HT-29 (cell line): ENCODE results near the gene NPLOC4. TPM values are rescaled to one million over a fixed set of nuclear protein-coding genes. Genes with fewer than 3 reads are reported as not detected.
A peak's percentile ranks its signal among the peaks of the same experiment; 100 is the strongest.
"Not testable (repeated sequence)": the region's sequence is repeated elsewhere in the genome, so short reads cannot be mapped to it uniquely, and the experiment has no call there.

Experiments used
- DNase-seq: peaks from one replicate; pipeline ENCODE4 v3.0.0-alpha.2; 2015; ENCODE audit warnings: low spot score
- total RNA-seq: library from RNA; depleted of rRNA; stranded (reverse); fragments of >200 nt; shearing (Covaris generic); gene quantifications from 2 replicates; pipeline ENCODE4 v1.2.3, GENCODE V29; 2014

The NPLOC4 gene
- total RNA-seq, 1 experiment from 2014 or later: 94.2 TPM

DNA sequence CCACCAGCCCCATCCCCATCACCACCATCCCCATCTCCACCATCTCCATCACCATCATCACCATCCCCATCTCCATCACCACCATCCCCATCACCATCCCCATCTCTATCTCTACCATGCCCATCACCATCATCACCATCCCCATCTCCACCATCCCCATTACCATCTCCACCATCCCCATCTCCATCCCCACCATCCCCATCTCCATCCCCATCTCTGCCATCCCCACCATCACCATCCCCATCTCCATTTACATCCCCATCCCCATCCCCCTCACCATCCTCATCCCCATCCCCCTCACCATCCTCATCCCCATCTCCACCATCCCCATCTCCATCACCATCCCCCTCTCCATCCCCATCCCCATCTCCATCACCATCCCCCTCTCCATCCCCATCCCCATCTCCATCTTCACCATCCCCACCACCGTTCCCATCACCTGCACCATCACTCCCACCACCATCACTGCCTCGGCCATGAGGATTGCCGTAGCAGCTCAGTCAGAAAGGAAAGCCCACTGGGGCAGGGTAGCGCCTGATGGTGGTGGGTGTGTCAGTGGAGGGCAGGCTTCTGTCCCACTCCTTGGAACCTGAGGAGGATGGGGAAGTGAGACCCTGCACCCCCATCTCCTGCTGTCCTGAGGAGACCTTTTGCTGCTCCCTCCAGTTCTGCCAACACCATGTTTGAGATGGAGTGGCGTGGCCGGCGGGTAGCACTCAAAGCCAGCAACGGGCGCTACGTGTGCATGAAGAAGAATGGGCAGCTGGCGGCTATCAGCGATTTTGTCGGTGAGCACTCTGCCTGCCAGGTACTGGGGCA lies 101.2 kb downstream of the NPLOC4 start:
- no peak for DNase-seq

DNA sequence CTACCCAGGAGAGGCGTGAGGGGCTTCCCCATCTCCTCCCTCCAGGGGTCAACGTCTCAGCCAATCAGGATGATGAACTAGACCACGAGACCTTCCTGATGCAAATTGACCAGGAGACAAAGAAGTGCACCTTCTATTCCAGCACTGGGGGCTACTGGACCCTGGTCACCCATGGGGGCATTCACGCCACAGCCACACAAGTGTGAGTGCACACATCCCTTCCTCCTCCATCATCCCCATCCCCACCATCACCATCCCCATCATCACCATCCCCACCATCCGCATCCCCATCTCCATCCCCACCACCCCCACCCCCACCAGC lies 101.9 kb downstream of the NPLOC4 start:
- DNase-seq: no peak

DNA sequence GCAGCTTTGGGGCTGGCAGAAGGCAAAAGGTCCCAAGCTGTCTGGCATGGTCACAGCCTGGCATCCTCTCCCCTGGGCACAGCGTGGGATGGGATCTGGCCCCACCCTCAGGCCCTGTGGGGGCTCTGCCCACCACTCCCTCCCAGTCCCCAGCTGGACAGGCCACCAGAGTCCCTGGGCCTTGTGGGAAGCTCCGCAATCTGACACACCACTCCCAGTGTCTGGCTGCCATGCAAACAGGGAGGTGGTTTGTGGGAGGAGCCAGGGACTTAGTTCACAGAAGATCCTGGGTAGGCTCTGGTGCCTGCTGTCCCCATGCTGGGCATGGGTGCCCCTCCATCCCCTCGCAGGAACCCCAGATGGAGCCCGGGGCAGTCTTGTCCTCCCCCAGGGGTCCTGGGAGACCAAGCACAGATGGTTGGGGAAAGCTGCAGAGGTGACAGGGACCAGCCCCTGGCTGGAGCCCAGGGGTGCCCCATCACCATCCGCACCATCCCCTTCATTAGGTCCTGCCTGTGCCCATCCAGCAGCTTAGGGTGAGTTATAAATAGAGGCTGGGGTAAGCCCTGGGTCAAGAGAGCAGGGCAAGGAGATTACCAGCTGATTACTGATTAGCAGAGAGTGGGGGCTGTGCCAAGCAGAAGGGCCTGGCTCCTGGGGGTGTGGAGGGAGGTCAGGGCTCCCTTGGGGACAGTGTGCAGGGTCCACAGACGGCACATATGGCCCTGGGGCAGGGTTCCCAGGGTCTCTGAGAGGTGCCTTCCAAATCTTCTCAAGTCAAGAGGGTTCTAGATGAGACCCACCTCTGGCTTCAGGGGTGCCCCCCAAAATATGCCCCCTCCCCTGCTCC lies 102.5 kb downstream of the NPLOC4 start:
- peak; percentile 32 for DNase-seq

- DNase-seq: peak; percentile 26
Observed at GRCh38 chr17:81533339-81534141, 103.4 kb downstream of the NPLOC4 start.

- no peak for DNase-seq
Observed at GRCh38 chr17:81532490-81533287, 104.2 kb downstream of the NPLOC4 start.

DNA sequence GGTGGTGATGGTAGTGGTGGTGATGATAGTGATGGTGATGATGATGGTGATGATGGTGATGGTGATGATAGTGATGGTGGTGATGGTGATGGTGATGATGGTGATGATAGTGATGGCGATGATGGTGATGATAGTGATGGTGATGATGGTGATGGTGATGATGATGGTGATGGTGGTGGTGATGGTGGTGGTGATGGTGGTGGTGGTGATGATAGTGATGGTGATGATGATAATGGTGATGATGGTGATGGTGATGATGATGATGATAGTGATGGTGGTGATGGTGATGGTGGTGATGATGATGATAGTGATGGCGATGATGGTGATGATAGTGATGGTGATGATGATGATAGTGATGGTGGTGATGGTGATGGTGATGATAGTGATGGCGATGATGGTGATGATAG lies 104.9 kb downstream of the NPLOC4 start:
- not testable (repeated sequence) for DNase-seq

DNA sequence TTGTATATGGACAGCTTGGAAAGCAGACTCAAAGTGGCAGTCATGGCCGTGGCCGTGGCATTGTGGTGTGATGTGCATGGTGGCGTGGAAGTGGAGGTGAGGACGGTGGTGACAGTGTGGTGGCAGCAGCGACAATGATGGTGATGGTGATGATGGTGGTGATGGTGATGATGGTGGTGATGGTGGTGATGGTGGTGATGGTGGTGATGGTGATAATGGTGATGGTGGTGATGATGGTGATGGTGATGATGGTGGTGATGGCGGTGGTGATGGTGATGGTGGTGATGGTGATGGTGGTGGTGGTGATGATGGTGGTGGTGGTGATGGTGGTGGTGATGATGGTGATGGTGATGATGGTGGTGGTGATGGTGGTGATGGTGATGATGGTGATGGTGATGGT lies 105.9 kb downstream of the NPLOC4 start:
- DNase-seq: not testable (repeated sequence)

GRCh38 chr17:81529437-81529803 lies 107.5 kb downstream of the NPLOC4 start:
- no peak for DNase-seq

DNA sequence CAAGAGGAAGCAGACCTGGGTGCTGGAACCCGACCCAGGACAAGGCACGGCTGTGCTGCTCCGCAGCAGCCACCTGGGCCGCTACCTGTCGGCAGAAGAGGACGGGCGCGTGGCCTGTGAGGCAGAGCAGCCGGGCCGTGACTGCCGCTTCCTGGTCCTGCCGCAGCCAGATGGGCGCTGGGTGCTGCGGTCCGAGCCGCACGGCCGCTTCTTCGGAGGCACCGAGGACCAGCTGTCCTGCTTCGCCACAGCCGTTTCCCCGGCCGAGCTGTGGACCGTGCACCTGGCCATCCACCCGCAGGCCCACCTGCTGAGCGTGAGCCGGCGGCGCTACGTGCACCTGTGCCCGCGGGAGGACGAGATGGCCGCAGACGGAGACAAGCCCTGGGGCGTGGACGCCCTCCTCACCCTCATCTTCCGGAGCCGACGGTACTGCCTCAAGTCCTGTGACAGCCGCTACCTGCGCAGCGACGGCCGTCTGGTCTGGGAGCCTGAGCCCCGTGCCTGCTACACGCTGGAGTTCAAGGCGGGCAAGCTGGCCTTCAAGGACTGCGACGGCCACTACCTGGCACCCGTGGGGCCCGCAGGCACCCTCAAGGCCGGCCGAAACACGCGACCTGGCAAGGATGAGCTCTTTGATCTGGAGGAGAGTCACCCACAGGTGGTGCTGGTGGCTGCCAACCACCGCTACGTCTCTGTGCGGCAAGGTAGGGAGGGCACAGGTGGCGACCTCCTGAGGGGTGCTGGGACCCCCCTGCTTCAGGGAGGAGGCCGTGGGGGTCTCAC lies 108.1 kb downstream of the NPLOC4 start:
- DNase-seq: peak; percentile 44

- DNase-seq: no peak
Observed at GRCh38 chr17:81528384-81528650, 108.6 kb downstream of the NPLOC4 start.

GRCh38 chr17:81527591-81528383 lies 109.1 kb downstream of the NPLOC4 start, which contains the start of gene FSCN2:
TSS of gene FSCN2 (plus strand) at chr17:81528377. CDS start at chr17:81528532, 155 bp downstream.
- DNase-seq: peak; percentile 37

DNA sequence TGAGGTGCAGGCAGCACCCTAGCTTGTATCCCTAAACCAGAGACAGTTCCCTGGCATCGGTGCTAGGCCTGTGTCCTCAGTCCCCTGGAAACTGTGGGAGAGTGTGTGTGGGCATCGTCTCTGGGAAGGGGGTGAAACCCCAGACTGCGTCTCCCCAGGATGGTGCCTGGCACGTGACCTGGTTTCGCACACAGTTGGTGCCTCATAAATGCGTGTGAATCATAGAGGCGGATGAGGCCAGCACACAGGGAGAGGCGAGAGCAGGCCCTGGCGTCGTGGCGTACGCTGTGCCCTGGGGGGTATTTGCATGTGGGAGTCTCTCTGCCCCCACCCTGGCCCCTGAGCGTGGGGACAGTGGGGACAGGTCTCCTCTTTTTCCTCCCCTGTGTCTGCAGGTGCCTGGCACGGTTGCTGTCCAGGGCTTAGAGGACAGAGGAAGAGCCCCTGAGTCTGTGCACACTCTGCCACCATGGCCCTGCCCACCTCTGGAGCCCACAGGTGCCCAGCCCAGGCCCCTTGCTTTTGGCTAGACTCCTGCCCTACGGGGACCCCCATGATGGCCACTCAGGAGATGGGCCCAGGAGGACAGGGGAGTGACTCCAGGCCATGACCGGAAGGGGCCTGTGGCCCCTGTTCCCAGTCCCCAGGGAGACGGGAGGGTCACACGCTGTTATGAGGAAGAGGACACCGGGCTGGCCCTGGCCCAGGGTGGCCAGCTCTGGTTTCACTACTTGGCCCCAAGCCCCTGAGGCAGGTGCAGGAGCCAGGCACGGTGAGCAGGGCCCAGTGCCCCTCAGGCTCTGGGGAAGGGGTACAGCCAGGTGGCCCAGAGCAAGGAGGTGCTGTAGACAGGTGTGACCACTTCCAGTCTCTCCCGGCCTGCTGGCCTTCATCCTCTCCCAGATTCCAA lies 110.0 kb downstream of the NPLOC4 start:
- no peak for DNase-seq

DNA sequence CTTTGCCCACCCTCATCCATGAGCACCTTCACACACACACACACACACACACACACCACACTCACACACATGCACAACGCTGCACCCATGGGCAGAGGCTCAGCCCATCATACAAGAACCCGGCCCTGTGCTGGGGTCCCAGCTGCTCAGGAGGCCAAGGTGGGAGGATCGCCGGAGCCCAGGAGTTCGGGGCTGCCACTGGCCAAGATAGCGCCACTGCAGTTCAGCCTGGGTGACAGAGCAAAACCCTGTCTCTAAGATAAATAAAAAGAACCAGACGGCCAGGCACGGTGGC lies 112.1 kb downstream of the NPLOC4 start:
- DNase-seq: no peak

DNA sequence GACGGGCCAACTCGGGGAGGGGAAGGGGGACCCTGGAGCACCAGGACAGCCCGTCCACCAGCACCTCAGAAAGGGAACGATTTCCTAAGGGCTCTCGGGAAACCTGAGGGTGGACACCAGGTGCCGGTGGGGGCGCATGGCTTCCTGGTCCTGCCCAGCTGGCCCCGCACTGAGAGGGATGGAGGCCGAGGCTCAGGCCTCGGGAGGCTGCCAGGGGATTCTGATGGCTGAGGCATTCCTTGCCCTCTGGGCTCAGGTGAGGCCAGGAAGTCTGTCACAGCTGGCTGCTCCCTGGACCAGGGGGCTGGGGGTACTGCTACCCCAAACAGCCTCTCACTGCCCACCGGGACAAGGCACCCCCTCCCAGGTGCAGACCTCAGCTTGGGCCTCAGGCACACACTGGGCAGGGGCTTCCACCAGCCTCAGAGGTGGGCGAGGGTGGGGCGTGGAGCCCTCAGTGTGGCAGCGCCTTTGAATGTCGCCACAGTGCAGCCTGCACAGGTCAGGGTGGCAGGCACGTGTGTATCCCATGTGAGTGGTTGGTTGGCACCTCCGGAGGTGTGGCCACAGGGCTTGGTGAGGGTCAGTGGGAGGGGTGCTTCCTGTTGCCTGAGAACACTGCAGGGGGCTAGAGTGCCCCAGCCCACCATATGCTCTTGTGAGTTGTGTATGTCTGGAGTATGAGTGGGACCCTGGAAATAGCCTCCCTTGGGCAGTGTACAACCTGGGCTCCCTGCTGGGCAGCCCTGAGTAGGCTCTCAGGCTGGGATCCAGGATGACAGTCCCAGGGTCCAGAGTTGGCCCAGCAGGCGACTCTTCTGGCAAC lies 112.7 kb downstream of the NPLOC4 start:
- no peak for DNase-seq

DNA sequence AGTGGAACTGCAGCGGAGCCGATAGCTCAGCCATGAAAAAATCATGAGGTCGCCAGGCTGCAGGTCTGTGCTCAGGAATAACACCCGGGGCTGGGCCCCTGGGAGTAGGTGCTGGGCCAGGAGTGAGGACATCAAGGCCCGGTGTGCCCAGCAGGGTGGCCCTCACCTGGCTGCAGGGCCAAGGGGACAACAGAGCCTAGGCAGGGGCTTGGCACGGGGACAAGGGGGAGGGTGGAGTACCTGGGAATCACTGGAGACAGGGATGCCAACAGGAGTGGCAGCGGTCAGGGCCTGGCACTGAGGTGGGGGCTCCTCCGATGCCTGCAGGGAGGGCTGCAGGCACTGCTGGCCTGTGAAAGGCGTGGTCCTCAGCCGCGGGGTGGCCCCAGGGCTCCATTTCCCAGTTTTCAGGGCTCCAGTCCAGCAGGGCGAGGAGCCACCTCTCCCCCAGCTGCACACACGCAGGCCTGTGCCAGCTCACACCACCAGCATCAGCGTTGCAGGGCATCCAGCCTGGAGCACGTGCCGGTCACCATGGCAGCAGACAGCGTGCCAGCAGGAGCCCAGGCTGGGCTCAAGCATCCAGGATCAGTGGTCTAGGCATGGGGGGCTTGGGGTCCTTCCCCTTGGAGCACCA lies 113.4 kb downstream of the NPLOC4 start:
- no peak for DNase-seq

GRCh38 chr17:81522491-81523401 lies 114.2 kb downstream of the NPLOC4 start:
- no peak for DNase-seq
